GM19455 (cell line): ENCODE data around the gene TTC22.
A peak's percentile ranks its signal among the peaks of the same experiment; 100 is the strongest.
"Not testable (repeated sequence)": the region's sequence is repeated elsewhere in the genome, so short reads cannot be mapped to it uniquely, and the experiment has no call there.

Experiments used
- ATAC-seq: cut with Tn5 transposase; IDR thresholded peaks from one replicate; pipeline ENCODE4 v1.9.1; 2021; ENCODE audit not compliant: unreplicated experiment

TTC22 gene

GRCh38 chr1:54787604-54788003, 13.5 kb downstream of the TTC22 start:
- no peak for ATAC-seq

DNA sequence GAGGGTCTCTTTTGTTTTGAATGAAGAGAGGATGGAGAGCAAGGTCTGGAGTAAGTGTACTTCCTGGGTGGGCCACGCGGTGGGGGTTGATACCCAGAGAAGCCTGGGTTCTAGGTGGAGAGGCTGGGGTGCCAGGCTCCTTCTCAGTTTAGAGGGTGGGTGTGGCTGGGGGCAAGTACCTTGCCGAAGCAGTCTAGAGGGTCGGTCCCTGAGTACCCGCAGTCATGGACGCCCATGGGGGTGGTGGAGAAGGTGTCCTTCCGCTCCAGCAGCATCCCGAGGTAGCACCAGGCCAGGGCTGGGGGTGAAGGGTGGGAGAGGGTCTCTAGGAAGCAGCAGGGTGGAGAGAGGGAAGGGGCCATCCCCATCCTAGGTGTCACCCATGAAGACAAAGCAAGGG, 14.3 kb downstream of the TTC22 start:
- ATAC-seq: no peak

- ATAC-seq: no peak
Observed at GRCh38 chr1:54784066-54784465, 17.1 kb downstream of the TTC22 start.

GRCh38 chr1:54782588-54782987, 18.5 kb downstream of the TTC22 start:
- ATAC-seq: no peak

DNA sequence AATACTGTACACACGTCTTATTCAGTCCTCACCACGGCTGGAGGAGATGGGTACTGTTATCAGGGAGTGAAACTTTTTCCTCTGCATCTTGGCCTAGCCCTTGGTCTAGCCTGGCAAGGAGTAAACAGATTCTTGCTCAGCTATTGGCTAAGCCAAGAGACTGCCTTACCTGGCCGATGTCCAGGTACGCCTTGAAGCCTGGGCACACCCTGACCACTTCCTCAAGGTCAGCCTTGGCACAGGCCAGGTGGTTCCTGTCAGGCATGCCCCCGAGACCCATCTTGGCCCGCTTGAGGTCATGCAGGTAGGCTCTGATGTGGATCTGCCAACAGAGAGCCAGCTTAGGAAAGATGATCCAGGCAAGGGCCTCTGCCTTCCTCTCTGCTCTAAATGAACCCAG, 19.0 kb downstream of the TTC22 start:
- no peak for ATAC-seq

GRCh38 chr1:54781023-54781723, 19.9 kb downstream of the TTC22 start:
- no peak for ATAC-seq

GRCh38 chr1:54777431-54777830, 23.7 kb downstream of the TTC22 start:
- no peak for ATAC-seq

- ATAC-seq: no peak
Observed at GRCh38 chr1:54777011-54777410, 24.1 kb downstream of the TTC22 start.

- not testable (repeated sequence) for ATAC-seq
Observed at GRCh38 chr1:54775828-54776721, 25.0 kb downstream of the TTC22 start.

- no peak for ATAC-seq
Observed at GRCh38 chr1:54774820-54775498, 26.2 kb downstream of the TTC22 start.

- no peak for ATAC-seq
Observed at GRCh38 chr1:54772951-54773350, 28.2 kb downstream of the TTC22 start.

- ATAC-seq: no peak
Observed at GRCh38 chr1:54768093-54768492, 33.0 kb downstream of the TTC22 start.

GRCh38 chr1:54767526-54767925, 33.6 kb downstream of the TTC22 start:
- ATAC-seq: no peak

- no peak for ATAC-seq
Observed at GRCh38 chr1:54766726-54767125, 34.4 kb downstream of the TTC22 start.

DNA sequence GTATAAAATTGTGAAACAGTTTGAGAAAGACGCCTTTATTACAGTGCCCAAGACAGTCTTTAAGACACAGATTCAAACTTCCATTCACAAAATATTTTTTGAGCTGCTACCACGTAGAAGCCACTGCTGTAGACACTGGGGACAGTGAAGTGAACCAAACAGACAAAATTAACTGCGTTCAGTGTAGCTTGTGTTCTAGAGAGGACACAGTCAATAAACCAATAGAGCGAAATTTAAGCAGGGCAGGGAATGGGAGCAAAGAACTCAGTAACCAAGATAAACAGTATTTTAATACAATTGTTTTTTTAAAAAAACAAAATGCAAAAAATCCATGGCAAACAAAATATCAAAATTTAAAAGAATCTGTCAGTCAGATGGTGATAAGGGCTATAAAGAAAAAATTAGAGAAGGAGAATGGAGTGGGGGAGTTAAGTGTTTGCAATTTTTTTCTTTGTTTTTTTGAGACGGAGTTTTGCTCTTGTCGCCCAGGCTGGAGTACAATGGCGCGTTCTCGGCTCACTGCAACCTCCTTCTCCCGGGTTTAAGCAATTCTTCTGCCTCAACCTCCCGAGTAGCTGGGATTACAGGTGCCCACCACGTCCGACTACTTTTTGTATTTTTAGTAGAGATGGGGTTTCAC, 36.1 kb downstream of the TTC22 start:
- ATAC-seq: peak; percentile 30

- ATAC-seq: peak; percentile 93
Observed at GRCh38 chr1:54764133-54764921, 36.8 kb downstream of the TTC22 start, which contains the start of gene PARS2. Gene PARS2, minus strand, starts transcription at chr1:54764523. Its CDS starts 5,362 bp downstream, at chr1:54759161.

- ATAC-seq: no peak
Observed at GRCh38 chr1:54763816-54764132, 37.3 kb downstream of the TTC22 start.

DNA sequence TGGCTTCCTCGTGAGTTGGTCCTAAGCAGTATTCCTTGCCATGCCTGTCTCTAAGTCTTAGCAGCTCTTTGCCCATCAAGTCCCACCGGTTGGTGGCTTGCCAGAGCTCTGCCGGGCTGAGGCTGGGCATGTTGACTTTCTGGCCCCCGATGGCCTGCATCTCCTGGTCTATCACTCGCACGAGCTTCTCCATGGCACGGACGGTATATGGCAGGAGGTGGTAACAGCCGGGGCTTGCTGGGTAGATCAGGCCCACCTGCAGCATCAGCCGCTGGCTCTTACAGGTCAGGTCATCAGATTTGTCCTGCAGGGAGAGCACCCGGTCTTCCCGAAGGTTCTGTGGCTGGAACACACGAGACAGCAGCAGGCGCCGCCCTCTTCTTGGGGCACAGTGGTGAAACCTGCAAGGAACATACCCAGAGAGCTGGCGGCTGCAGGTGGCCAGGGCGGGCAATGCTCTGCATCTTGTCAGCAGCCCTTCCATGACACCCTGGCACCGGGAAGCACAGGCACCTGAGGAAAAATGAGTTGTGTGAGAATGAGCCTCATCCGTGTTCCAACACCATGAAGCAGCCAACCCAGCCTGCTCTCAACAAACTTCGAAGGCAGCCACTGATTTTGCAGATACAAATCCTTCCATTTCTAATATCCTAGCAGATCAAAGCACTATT, 42.3 kb downstream of the TTC22 start:
- ATAC-seq: no peak

GRCh38 chr1:54757833-54758232, 43.3 kb downstream of the TTC22 start:
- no peak for ATAC-seq
